HG02759 (cell line): ENCODE data around the gene GALNT10.

Experiments
- ATAC-seq: cut with Tn5 transposase; IDR thresholded peaks from one replicate; pipeline ENCODE4 v1.9.1; 2021; ENCODE audit warnings: mild to moderate bottlenecking, moderate library complexity; ENCODE audit not compliant: unreplicated experiment

Gene GALNT10

GRCh38 chr5:154179846-154180710, 10.5 kb upstream of the GALNT10 start:
- ATAC-seq: peak; percentile 91

DNA sequence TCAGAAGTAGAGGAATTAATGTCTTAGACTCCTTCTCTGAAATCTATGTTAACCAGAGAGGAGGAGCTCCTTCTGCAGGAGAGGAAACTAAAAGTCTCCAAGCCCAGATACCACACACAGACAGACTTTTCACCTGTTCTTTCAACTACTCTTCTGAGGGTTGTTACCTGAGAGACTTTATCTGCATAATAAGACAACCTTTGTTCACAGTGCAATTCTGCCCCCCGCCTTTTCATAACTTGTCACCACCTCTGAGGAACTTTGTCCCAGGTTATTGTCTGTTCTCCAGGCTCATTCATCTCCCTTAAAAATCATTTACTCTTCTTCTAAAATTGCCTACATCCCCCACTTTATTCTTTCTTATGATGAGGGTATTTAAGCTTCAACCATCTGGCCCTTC, 9.4 kb upstream of the GALNT10 start:
- ATAC-seq: no peak

DNA sequence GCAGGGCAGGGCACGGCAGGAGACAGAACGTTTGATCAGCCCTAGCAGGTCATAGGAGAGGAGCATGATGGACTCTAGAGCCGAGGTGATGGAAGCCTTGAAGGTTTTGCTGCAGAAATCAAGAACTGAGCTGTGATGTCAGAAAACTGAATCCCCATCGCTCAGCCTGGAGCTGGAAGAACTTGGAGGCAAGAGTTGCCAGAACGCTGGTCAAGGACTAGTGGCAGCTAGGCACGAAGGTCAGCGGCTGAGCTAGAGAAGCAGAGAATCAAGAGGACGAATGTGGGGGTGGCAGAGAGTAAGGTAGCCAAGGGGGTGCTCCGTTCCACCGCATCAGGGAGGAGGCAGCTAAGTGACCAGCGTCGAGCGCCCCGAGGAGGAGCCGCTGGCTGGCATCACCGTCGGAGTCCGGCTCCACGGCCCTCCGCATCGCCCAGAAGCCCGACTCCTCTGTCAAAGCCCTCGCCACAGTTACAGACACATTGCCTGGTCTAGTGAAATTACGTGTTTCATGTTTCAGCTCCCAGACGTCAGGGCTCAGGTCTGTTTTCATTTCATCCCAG, 1.2 kb upstream of the GALNT10 start:
- peak; percentile 7 for ATAC-seq

GRCh38 chr5:154189819-154190594, 526 bp upstream of the GALNT10 start:
- ATAC-seq: peak; percentile 82

GRCh38 chr5:154191467-154192261, 1.1 kb downstream of the GALNT10 start:
- no peak for ATAC-seq

GRCh38 chr5:154193283-154193682, 2.8 kb downstream of the GALNT10 start:
- no peak for ATAC-seq

- ATAC-seq: no peak
Observed at GRCh38 chr5:154193701-154194121, 3.2 kb downstream of the GALNT10 start.

DNA sequence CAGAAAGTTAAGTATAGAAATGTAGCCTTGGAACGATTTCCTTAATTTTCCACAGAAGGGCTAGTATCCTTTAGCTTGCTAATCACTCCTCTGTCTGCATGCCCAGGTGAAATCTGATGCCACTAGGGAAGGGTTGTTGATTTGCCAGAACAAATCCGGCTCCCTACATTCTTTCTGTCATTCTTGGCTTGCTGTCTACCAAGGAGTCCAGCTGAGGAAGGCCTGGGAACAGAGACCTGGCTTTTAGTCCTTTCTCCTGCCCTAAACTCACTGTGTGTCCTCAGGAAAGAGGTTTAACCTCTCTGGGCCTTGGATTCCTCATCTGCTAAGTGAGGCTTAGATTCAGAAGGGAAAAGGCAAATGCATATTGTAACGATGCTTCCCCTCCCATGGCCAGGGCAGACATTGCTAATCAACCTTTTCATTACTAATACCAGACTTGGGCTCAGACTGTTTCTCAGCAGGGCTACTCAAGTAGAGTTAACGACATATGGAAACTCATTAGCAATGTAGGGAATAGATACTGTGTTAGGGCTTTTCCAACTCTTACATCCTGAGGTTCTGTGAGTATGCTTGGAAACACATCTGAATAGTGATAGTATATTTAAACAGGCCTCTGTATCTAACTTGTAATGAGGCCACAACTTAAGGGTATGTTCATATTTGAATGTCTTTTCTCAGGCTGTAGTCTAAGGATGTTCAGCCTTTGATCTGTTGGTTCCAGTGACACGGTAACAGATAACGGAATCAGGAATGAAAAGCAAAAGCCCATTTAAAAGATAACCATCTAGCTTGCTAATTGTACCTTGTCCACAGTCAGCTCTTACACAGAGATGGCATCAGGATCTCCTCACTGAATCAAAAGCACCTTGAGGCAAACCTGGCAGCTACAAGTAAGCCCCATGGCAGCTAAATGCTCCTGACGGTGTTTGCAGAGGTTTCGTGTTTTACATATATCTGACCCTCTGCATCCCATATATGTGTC, 4.1 kb downstream of the GALNT10 start:
- ATAC-seq: no peak

DNA sequence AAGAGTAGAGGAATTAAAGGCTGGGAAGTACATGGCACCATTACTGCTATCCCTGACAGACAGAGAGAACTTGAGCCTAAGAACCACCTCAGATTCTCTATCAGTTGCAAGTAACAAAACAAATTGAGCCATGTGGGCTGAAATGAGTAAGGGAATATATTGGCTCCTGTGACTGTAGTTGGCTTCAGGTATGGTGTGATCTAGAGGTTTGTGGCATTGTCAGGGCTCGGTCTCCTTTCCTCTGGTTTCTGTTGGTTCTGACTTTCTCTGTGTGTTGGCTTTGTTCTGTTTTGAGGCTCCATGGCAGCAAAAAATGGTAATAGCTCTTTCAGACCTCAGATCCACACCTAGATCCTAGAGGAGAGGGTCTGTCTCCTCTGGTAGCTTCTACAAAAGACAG, 5.7 kb downstream of the GALNT10 start:
- ATAC-seq: no peak

- ATAC-seq: no peak
Observed at GRCh38 chr5:154196955-154197652, 6.6 kb downstream of the GALNT10 start.

DNA sequence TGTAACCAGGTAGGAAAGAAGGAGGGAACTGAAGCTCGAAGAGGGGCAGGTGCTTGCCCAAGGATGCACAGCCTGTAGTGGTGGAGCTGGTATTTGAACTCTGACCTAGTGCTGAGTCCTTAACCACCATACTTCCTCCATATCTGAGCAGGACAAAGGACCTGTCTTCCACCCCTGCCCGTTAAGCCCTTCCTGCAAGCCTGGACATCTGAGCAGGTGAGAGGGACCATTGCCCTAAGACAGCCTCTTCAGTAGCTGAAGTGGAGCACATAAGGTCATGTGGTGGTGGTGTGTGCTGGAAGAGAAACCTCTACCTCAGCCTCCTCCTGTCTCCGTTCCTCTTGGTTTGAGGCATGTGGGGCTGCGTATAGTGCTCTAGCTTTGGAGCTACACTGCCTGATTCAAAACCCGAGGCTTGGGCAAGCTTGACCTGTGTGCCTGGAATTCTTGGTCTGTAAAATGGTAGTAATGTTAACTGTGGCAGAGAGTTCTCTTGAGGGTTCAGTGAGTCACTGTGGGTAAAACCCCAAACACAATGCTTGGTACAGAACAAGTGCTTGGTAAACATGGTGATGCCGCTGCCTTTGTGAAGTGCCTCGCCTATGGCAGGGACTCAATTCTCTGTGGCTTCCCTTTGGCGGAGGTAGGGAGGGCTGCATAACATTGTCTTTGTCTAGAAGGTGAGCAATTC, 7.4 kb downstream of the GALNT10 start:
- ATAC-seq: peak; percentile 47

DNA sequence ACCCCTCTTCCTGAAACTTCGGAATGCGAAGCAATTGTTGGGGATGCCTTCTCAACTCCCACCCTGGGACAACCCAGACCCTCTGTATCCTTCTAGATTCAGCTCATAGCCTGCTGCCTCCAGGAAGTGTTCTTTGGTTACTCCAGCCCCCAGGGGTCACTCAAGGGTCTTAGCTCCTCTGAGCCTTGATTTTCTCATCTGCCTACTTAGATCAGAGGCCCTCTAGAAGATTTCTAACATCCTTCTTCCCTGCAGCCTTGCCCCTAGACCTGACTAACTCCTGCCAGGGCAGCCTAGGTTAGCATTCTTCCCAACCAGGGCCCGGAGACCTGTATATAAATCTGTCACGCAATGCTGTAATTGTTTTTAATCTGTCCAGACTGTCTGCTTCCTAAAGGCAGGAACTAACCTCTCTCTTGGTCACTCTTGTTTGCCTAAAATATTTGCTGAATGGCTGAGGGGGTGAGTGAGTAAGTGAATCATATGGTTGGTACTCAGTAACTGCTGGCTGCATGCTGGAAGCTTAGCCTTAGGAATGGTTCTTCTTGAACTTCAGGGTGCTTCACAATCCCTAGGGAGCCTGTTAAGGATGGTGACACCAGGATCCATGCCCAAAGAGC, 8.2 kb downstream of the GALNT10 start:
- ATAC-seq: no peak

GRCh38 chr5:154199263-154199662, 8.7 kb downstream of the GALNT10 start:
- ATAC-seq: no peak

GRCh38 chr5:154199671-154200220, 9.2 kb downstream of the GALNT10 start:
- no peak for ATAC-seq

DNA sequence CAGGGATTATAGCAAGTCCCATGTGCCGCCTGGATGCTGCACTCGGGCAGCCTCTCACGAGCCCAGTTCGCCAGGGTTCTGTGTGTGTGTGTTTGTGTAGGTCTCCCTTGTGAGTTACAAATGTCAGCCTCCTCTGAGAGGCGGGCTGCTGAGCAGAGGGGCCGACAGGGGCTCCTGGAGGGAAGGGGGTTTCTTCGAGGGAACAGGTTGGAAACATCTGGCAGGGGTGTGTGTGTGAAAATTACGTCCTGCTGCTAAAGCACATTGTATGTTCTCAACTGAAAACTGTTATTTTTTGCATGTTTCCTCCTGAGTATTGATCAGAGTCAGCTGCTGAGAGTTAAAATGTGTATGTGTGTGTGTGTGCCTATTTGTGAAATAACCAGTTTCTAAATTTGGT, 9.7 kb downstream of the GALNT10 start:
- ATAC-seq: no peak

DNA sequence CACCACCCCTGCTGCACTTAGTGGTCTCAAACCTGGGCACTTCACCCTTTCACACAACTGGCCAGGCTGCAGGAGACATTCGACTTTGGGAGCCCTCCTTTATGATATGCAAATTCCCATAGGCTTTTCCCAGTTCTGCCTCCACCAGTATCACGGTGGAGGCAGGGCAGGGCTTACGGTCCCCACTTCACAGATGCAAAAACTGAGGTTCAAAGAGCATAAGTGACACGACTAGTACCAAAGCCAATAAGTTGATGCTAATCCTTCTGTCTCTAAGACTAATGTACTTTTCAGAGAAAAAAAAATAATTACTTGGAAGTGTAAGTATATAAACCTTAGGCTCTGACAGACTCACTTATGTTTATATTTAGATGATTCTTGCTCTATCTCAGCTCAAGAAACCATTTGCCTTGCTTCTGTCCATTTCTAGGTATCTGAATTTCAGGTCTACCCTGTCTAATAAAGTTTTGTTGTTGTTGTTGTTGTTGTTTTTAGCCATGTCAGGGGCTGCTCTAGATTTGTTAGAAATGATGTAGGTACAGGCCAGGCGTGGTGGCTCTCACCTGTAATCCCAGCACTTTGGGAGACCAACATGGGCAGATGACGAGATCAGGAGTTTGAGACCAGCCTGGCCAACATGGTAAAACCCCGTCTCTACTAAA, 10.7 kb downstream of the GALNT10 start:
- no peak for ATAC-seq
